Suprapubic skin (tissue), 4 donors: ENCODE data around the gene DEFB110.

Source experiments
- CTCF ChIP-seq, 2 donors: fragments of 200-600 bp in 1 of 2; fragments of 450-650 bp in 1 of 2; sonication (generic) in 1 of 2; IDR thresholded peaks; one replicate each; pipeline ENCODE4 v1.5.1; 2016 to 2019; ENCODE audit warnings: antibody characterized with exemption in 2 of 2, mild to moderate bottlenecking in 1 of 2, moderate library complexity in 1 of 2
- EP300 ChIP-seq: sonication (generic); formaldehyde crosslinking; IDR thresholded peaks from one replicate; pipeline ENCODE4 v1.6.1; 2017; ENCODE audit warnings: antibody characterized with exemption
- POLR2AphosphoS5 ChIP-seq, 3 donors: sonication (generic); formaldehyde crosslinking; IDR thresholded peaks; one replicate each; pipeline ENCODE4 v1.6.1; 2017; ENCODE audit warnings: antibody characterized with exemption in 3 of 3

GRCh38 chr6:49987749-49988148, 34.0 kb downstream of the DEFB110 start:
- TF ChIP-seq CTCF (IDR thresholded peaks at IDR 0.05) = no peak
- TF ChIP-seq POLR2AphosphoS5 (IDR thresholded peaks at IDR 0.05) = no peak
- no peak for TF ChIP-seq EP300
